H9 (cell line): ENCODE results near the gene RBBP9. TPM values are rescaled to one million over a fixed set of nuclear protein-coding genes. Genes with fewer than 3 reads are reported as not detected.

Experiments used
- DNase-seq: peaks from one replicate; pipeline ENCODE4 v3.0.0-alpha.2; 2017
- H2AFZ ChIP-seq: one replicate; pipeline ENCODE4 v1.6.1; 2013; ENCODE audit warnings: mild to moderate bottlenecking, low read length, control low read depth, moderate library complexity
- H2AK5ac ChIP-seq: 2 replicates; pipeline ENCODE4 v1.6.1; 2013; ENCODE audit warnings: low read length, control low read depth, mixed read lengths; ENCODE audit not compliant: insufficient read length
- H2BK120ac ChIP-seq: one replicate; pipeline ENCODE4 v1.6.1; 2013; ENCODE audit warnings: low read depth, mild to moderate bottlenecking, low read length, control low read depth, inconsistent platforms; ENCODE audit not compliant: poor library complexity, severe bottlenecking
- H2BK12ac ChIP-seq: 2 replicates; pipeline ENCODE4 v1.6.1; 2013; ENCODE audit warnings: low read length, control low read depth, mixed read lengths, low read depth; ENCODE audit not compliant: insufficient read length
- H2BK15ac ChIP-seq: 2 replicates; pipeline ENCODE4 v1.6.1; 2013; ENCODE audit warnings: low read depth, low read length, control low read depth
- H2BK20ac ChIP-seq: one replicate; pipeline ENCODE4 v1.6.1; 2013; ENCODE audit warnings: low read depth, mild to moderate bottlenecking, low read length, control low read depth, inconsistent platforms; ENCODE audit not compliant: poor library complexity, severe bottlenecking
- H2BK5ac ChIP-seq: 2 replicates; pipeline ENCODE4 v1.6.1; 2013; ENCODE audit warnings: low read length, control low read depth, mixed read lengths; ENCODE audit not compliant: insufficient read length
- H3K14ac ChIP-seq: 2 replicates; pipeline ENCODE4 v1.6.1; 2013; ENCODE audit warnings: low read length, control low read depth; ENCODE audit not compliant: insufficient read depth
- H3K18ac ChIP-seq: 2 replicates; pipeline ENCODE4 v1.6.1; 2013; ENCODE audit warnings: low read depth, mild to moderate bottlenecking, mixed read lengths, low read length, control low read depth; ENCODE audit not compliant: insufficient read length
- H3K23ac ChIP-seq: 2 replicates; pipeline ENCODE4 v1.6.1; 2013; ENCODE audit warnings: low read length, control low read depth, mixed read lengths, low read depth; ENCODE audit not compliant: insufficient read length
- H3K23me2 ChIP-seq: 2 replicates; pipeline ENCODE4 v1.6.1; 2013; ENCODE audit warnings: low read depth, mild to moderate bottlenecking, mixed read lengths, low read length, control low read depth; ENCODE audit not compliant: insufficient read length, poor library complexity, severe bottlenecking
- H3K27ac ChIP-seq: 2 replicates; pipeline ENCODE4 v1.5.1; 2013; ENCODE audit warnings: low read length, control low read depth, mixed read lengths, low read depth; ENCODE audit not compliant: insufficient read length
- H3K27me3 ChIP-seq: 2 replicates; pipeline ENCODE4 v1.6.1; 2013; ENCODE audit warnings: low read length, control low read depth, inconsistent platforms; ENCODE audit not compliant: insufficient read depth
- H3K4ac ChIP-seq: 2 replicates; pipeline ENCODE4 v1.6.1; 2013; ENCODE audit warnings: low read depth, mild to moderate bottlenecking, control low read depth, inconsistent platforms, low read length, moderate library complexity
- H3K4me1 ChIP-seq: 2 replicates; pipeline ENCODE4 v1.6.1; 2013; ENCODE audit warnings: low read length, control low read depth, inconsistent platforms; ENCODE audit not compliant: insufficient read depth
- H3K4me2 ChIP-seq: 2 replicates; pipeline ENCODE4 v1.6.1; 2013; ENCODE audit warnings: low read length, control low read depth, mixed read lengths; ENCODE audit not compliant: insufficient read length, insufficient read depth
- H3K56ac ChIP-seq: 2 replicates; pipeline ENCODE4 v1.6.1; 2013; ENCODE audit warnings: low read depth, mild to moderate bottlenecking, mixed read lengths, low read length, control low read depth; ENCODE audit not compliant: insufficient read length
- H3K79me1 ChIP-seq: 2 replicates; pipeline ENCODE4 v1.6.1; 2013; ENCODE audit warnings: low read depth, mild to moderate bottlenecking, moderate library complexity, low read length, control low read depth, inconsistent platforms; ENCODE audit not compliant: insufficient read depth, poor library complexity, severe bottlenecking
- H3K79me2 ChIP-seq: 2 replicates; pipeline ENCODE4 v1.6.1; 2013; ENCODE audit warnings: low read length, control low read depth, inconsistent platforms; ENCODE audit not compliant: insufficient read depth
- H3K9ac ChIP-seq: 2 replicates; pipeline ENCODE4 v1.6.1; 2013; ENCODE audit warnings: low read length, control low read depth, mixed read lengths; ENCODE audit not compliant: insufficient read length; ENCODE audit errors: extremely low read depth
- H3K9me3 ChIP-seq: one replicate; pipeline ENCODE4 v1.6.1; 2013; ENCODE audit warnings: low read depth, low read length, inconsistent platforms; ENCODE audit not compliant: control insufficient read depth
- H3T11ph ChIP-seq: one replicate; pipeline ENCODE4 v1.6.1; 2013; ENCODE audit warnings: mild to moderate bottlenecking, low read length, control low read depth, inconsistent platforms
- H4K20me1 ChIP-seq: one replicate; pipeline ENCODE4 v1.6.1; 2013; ENCODE audit not compliant: control insufficient read depth, insufficient read length, insufficient read depth
- H4K5ac ChIP-seq: 2 replicates; pipeline ENCODE4 v1.6.1; 2013; ENCODE audit warnings: low read depth, mild to moderate bottlenecking, mixed read lengths, low read length, control low read depth; ENCODE audit not compliant: insufficient read length
- H4K8ac ChIP-seq: replicated peaks from 2 replicates; pipeline ENCODE4 v1.6.1; 2013; ENCODE audit warnings: low read length, control low read depth, mixed read lengths, low read depth; ENCODE audit not compliant: insufficient read length
- H4K91ac ChIP-seq: 2 replicates; pipeline ENCODE4 v1.6.1; 2013; ENCODE audit warnings: low read depth, mild to moderate bottlenecking, moderate library complexity, mixed read lengths, low read length, control low read depth; ENCODE audit not compliant: insufficient read length
- H3K27ac Mint-ChIP-seq, 3 experiments: 2 replicates in 2 of 3; 3 replicates in 1 of 3; pipeline ENCODE4 v1.8.0; 2020 to 2021; ENCODE audit warnings: mixed read lengths in 3 of 3, mild to moderate bottlenecking in 1 of 3, moderate library complexity in 1 of 3
- H3K27me3 Mint-ChIP-seq: 2 replicates; pipeline ENCODE4 v1.8.0; 2021; ENCODE audit warnings: low read depth, mild to moderate bottlenecking, moderate library complexity, mixed read lengths
- H3K36me3 Mint-ChIP-seq, 3 experiments: 2 replicates in 2 of 3; 3 replicates in 1 of 3; pipeline ENCODE4 v1.8.0; 2020 to 2021; ENCODE audit warnings: low read depth in 3 of 3, mixed read lengths in 3 of 3; ENCODE audit not compliant: insufficient read depth in 1 of 3
- H3K4me1 Mint-ChIP-seq, 2 experiments: 2 replicates each; pipeline ENCODE4 v1.8.0; 2020; ENCODE audit warnings: mixed read lengths in 2 of 2
- H3K4me3 Mint-ChIP-seq, 2 experiments: 2 replicates in 1 of 2; 3 replicates in 1 of 2; pipeline ENCODE4 v1.8.0; 2020 to 2021; ENCODE audit warnings: mild to moderate bottlenecking in 2 of 2, mixed read lengths in 2 of 2, moderate library complexity in 1 of 2
- H3K9me3 Mint-ChIP-seq, 2 experiments: 2 replicates in 1 of 2; 3 replicates in 1 of 2; pipeline ENCODE4 v1.8.0; 2020; ENCODE audit warnings: mild to moderate bottlenecking in 2 of 2, mixed read lengths in 2 of 2, moderate library complexity in 1 of 2
- WGBS: extraction: QIAGEN DNeasy Blood & Tissue Kit; methylation state at CpG from one replicate; pipeline ENCODE4 v1.1.7; 2013; ENCODE audit warnings: missing lambda C conversion rate, low lambda C conversion rate, mixed read lengths; ENCODE audit not compliant: insufficient read length; ENCODE audit errors: extremely low coverage; 5-methylcytosine and 5-hydroxymethylcytosine counted together
- total RNA-seq: library from RNA; stranded (reverse); gene quantifications from 2 replicates; pipeline ENCODE4 v1.2.1, GENCODE V29; 2021
- TF ChIP-seq, protein P1 (sequence below): fragments of 200-600 bp; sonication (generic); conservative IDR thresholded peaks from 3 replicates; pipeline ENCODE4 v1.8.0; 2021; ENCODE audit warnings: antibody characterized with exemption, mild to moderate bottlenecking

The RBBP9 gene
- total RNA-seq, 1 experiment from 2014 or later: 12.0 TPM

DNA sequence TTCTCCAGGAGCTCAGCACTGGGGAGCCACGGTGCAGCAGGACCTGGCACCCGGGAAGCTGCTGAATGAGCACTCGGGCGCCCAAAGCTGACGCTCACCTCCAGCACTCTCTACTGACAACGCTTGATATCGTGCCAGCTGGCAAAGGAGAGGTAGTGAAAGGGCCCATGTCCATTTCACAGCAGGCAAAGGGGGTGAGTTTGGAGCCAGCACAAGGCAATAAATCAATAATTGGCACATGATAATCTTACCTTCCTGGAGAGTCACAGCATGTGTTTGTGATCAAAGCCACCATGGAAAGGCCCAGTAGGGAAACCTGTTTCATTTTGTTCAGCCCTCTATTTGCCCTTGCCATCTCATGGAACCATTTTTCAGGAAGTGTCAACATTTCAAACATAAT lies 46.9 kb upstream of the RBBP9 start:
- H3K9ac ChIP-seq: no peak overlapping the region
- Mint-ChIP-seq H3K4me1 (no peaks in the 10 kb centered on the region), H3K27ac (peak overlapping the region in 1 of 3 experiments; percentile 62; a peak in 1 of 7 replicates), H3K9me3 (no peaks in the 10 kb centered on the region), H3K27me3 (no peaks in the 10 kb centered on the region), H3K36me3 (peaks cover 19 to 66% (median 49%) of the 10 kb centered on the region in 3 experiments), H3K4me3 (no peak overlapping the region)
- no peak overlapping the region for H2BK120ac ChIP-seq
- H3K4me1 ChIP-seq: no peaks in the 10 kb centered on the region
- no peak overlapping the region for H4K91ac ChIP-seq
- no peak overlapping the region for H3K4ac ChIP-seq
- no peak overlapping the region for H2AFZ ChIP-seq
- no peak overlapping the region for H3K4me2 ChIP-seq
- no peaks in the 10 kb centered on the region for H3K79me2 ChIP-seq
- no peak overlapping the region for H2BK12ac ChIP-seq
- no peak overlapping the region for H3K56ac ChIP-seq
- no peak overlapping the region for H3K18ac ChIP-seq
- TF ChIP-seq, protein P1, sequence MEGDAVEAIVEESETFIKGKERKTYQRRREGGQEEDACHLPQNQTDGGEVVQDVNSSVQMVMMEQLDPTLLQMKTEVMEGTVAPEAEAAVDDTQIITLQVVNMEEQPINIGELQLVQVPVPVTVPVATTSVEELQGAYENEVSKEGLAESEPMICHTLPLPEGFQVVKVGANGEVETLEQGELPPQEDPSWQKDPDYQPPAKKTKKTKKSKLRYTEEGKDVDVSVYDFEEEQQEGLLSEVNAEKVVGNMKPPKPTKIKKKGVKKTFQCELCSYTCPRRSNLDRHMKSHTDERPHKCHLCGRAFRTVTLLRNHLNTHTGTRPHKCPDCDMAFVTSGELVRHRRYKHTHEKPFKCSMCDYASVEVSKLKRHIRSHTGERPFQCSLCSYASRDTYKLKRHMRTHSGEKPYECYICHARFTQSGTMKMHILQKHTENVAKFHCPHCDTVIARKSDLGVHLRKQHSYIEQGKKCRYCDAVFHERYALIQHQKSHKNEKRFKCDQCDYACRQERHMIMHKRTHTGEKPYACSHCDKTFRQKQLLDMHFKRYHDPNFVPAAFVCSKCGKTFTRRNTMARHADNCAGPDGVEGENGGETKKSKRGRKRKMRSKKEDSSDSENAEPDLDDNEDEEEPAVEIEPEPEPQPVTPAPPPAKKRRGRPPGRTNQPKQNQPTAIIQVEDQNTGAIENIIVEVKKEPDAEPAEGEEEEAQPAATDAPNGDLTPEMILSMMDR: no peak
- H3K23me2 ChIP-seq: no peaks in the 10 kb centered on the region
- DNase-seq: no peak
- no peak overlapping the region for H2BK20ac ChIP-seq
- H3K79me1 ChIP-seq: no peaks in the 10 kb centered on the region
- H3K27me3 ChIP-seq: no peaks in the 10 kb centered on the region
- H3K27ac ChIP-seq: no peak overlapping the region
- no peaks in the 10 kb centered on the region for H3K9me3 ChIP-seq
- no peak overlapping the region for H2AK5ac ChIP-seq
- H3T11ph ChIP-seq: no peak overlapping the region
- H4K8ac ChIP-seq: no peak overlapping the region
- no peak overlapping the region for H3K14ac ChIP-seq
- no CpG with 5 or more reads among the region's 7 CpGs for WGBS
- no peak overlapping the region for H2BK15ac ChIP-seq
- H4K5ac ChIP-seq: no peak overlapping the region
- H3K23ac ChIP-seq: no peak overlapping the region
- no peak overlapping the region for H2BK5ac ChIP-seq
- no peaks in the 10 kb centered on the region for H4K20me1 ChIP-seq
